Endothelial cell of umbilical vein (primary cell): ENCODE data around the gene TTC1. TPM values are rescaled to one million over a fixed set of nuclear protein-coding genes. Genes with fewer than 3 reads are reported as not detected.

Experiments
- BruUV-seq: library from RNA; stranded (reverse); fragments of 400-500 nt; replicated peaks from 2 replicates; lab custom pipeline; 2021; lab: Mats Ljungman, UMichigan
- CTCF ChIA-PET: fragments of 300-600, 350-600 bp; sonication (Branson Sonifier 250); formaldehyde crosslinking; loops from one replicate; lab custom pipeline; 2021; ENCODE audit warnings: antibody characterized with exemption, inconsistent platforms; lab: Charles Lee
- POLR2A ChIA-PET: fragments of 300-600, 350-600 bp; sonication (Branson Sonifier 250); formaldehyde crosslinking; loops from one replicate; lab custom pipeline; 2021; ENCODE audit warnings: antibody characterized with exemption, inconsistent platforms; lab: Charles Lee
- DNase-seq: peaks from one replicate; pipeline ENCODE4 v3.0.0-alpha.2; 2011; ENCODE audit warnings: low read depth, low spot score
- FAIRE-seq: peaks from 2 replicates; lab custom pipeline; 2011; peaks lifted over from hg19 to GRCh38; lab: Jason Lieb, UNC
- H2AFZ ChIP-seq: 2 replicates; pipeline ENCODE4 v1.6.0; 2012; ENCODE audit warnings: low read depth, low read length, control low read depth, inconsistent platforms
- H3K27ac ChIP-seq: 2 replicates; pipeline ENCODE4 v1.5.1; 2011; ENCODE audit warnings: low read depth, mild to moderate bottlenecking, control low read depth, low read length, moderate library complexity; ENCODE audit not compliant: insufficient read depth
- H3K27me3 ChIP-seq, 2 experiments: 2 replicates each; pipeline versions ENCODE4 v1.6.0 to v1.6.1; 2011; ENCODE audit warnings: low read length in 2 of 2, mixed read lengths in 1 of 2; ENCODE audit not compliant: control insufficient read depth in 2 of 2, insufficient read depth in 2 of 2
- H3K36me3 ChIP-seq, 2 experiments: 2 replicates in 1 of 2; 3 replicates in 1 of 2; pipeline ENCODE4 v1.5.1; 2011; ENCODE audit warnings: low read length in 2 of 2, mild to moderate bottlenecking in 1 of 2, moderate library complexity in 1 of 2; ENCODE audit not compliant: control insufficient read depth in 2 of 2, insufficient read depth in 2 of 2; ENCODE audit errors: extremely low read depth in 1 of 2
- H3K4me1 ChIP-seq: 3 replicates; pipeline ENCODE4 v1.5.1; 2011; ENCODE audit warnings: mild to moderate bottlenecking, low read length; ENCODE audit not compliant: control insufficient read depth, insufficient read depth; ENCODE audit errors: extremely low read depth
- H3K4me2 ChIP-seq: 2 replicates; pipeline ENCODE4 v1.6.1; 2011; ENCODE audit warnings: low read length, control low read depth, mixed read lengths; ENCODE audit not compliant: insufficient read depth
- H3K4me3 ChIP-seq, 3 experiments: fragments of 200-600 bp in 1 of 3; sonication (generic), shearing (Covaris generic) in 1 of 3; replicated peaks in 1 of 3; 2 replicates each; pipeline ENCODE4 v1.5.1; 2011 to 2016; ENCODE audit warnings: control low read depth in 3 of 3, low read length in 3 of 3, mild to moderate bottlenecking in 2 of 3, inconsistent platforms in 1 of 3, low read depth in 1 of 3, moderate library complexity in 1 of 3; ENCODE audit not compliant: insufficient read depth in 1 of 3
- H3K79me2 ChIP-seq: 2 replicates; pipeline ENCODE4 v1.6.0; 2012; ENCODE audit warnings: low read length, inconsistent platforms; ENCODE audit not compliant: control insufficient read depth, insufficient read depth
- H3K9ac ChIP-seq: replicated peaks from 2 replicates; pipeline ENCODE3; 2011; ENCODE audit warnings: low read length, control low read depth; ENCODE audit not compliant: insufficient read depth; ENCODE audit errors: extremely low read depth
- H3K9me1 ChIP-seq: replicated peaks from 3 replicates; pipeline ENCODE4 v1.6.0; 2011; ENCODE audit warnings: mild to moderate bottlenecking, low read length; ENCODE audit not compliant: control insufficient read depth, insufficient read depth; ENCODE audit errors: extremely low read depth
- H3K9me3 ChIP-seq: replicated peaks from 2 replicates; pipeline ENCODE4 v1.5.1; 2012; ENCODE audit warnings: low read length, inconsistent platforms; ENCODE audit not compliant: control insufficient read depth, insufficient read depth
- H4K20me1 ChIP-seq: replicated peaks from 2 replicates; pipeline ENCODE3; 2011; ENCODE audit warnings: mild to moderate bottlenecking, low read length; ENCODE audit not compliant: control insufficient read depth, insufficient read depth; ENCODE audit errors: extremely low read depth
- CTCF ChIP-seq, 2 donors: IDR thresholded peaks; 1 replicate in 1 of 2; 2 replicates in 1 of 2; pipeline ENCODE4 v1.5.1; 2011; ENCODE audit warnings: low read length in 2 of 2, mild to moderate bottlenecking in 2 of 2, moderate library complexity in 2 of 2, control low read depth in 1 of 2, inconsistent platforms in 1 of 2, low read depth in 1 of 2; ENCODE audit not compliant: insufficient read depth in 1 of 2; ENCODE audit errors: extremely low read depth in 1 of 2
- EZH2 ChIP-seq: IDR thresholded peaks from 2 replicates; pipeline ENCODE4 v1.6.1; 2012; ENCODE audit warnings: borderline replicate concordance, low read depth, mild to moderate bottlenecking, moderate library complexity, low read length, inconsistent platforms; ENCODE audit not compliant: severe bottlenecking
- FOS ChIP-seq: IDR thresholded peaks from 2 replicates; pipeline ENCODE4 v1.6.1; 2011; ENCODE audit warnings: mild to moderate bottlenecking, low read length, moderate library complexity, borderline replicate concordance; ENCODE audit not compliant: insufficient read depth
- JUN ChIP-seq: IDR thresholded peaks from 2 replicates; pipeline ENCODE4 v1.6.1; 2011; ENCODE audit warnings: borderline replicate concordance, low read depth; ENCODE audit not compliant: insufficient read length, insufficient read depth
- POLR2AphosphoS5 ChIP-seq: IDR thresholded peaks from 2 replicates; pipeline ENCODE4 v1.6.1; 2012; ENCODE audit warnings: low read depth, mild to moderate bottlenecking, control low read depth, low read length, moderate library complexity; ENCODE audit not compliant: insufficient read depth
- dilution Hi-C: fragments of 300-500 bp; cut with MboI; formaldehyde crosslinking; loops from one replicate; pipeline ENCODE4 v1.15.0; 2019; ENCODE audit warnings: low sequenced_read_pairs; ENCODE audit not compliant: extremely low pct_ligation_motif_present
- intact Hi-C: fragments of 100-400 bp; cut with micrococcal nuclease; formaldehyde crosslinking; loops from one replicate; pipeline ENCODE4 v1.10.0; 2022
- polyA plus RNA-seq, 4 experiments: library from polyadenylated mRNA; depleted of rRNA in 3 of 4; stranded (reverse) in 3 of 4; unstranded in 1 of 4; fragments of >200 nt; gene quantifications; 2 replicates each; pipeline versions ENCODE4 v1.2.1 to v1.2.3, GENCODE V29; 2011 to 2012; ENCODE audit warnings: missing spikeins in 1 of 4
- small RNA-seq: library from RNA; depleted of rRNA; stranded (forward); fragments of <200 nt; gene quantifications from one replicate; pipeline ENCODE3, GENCODE V24; 2012; ENCODE audit warnings: low replicate concordance, low read depth; ENCODE audit not compliant: insufficient read depth, insufficient read length
- total RNA-seq: library from RNA; stranded (reverse); gene quantifications from 2 replicates; pipeline ENCODE4 v1.2.3, GENCODE V29; 2021

The TTC1 gene
- total and polyA plus RNA-seq, 2 donors (not counting 3 experiments of a cell fraction or from before 2014, with no cell fraction given) = 23.9 to 62.6 TPM

DNA sequence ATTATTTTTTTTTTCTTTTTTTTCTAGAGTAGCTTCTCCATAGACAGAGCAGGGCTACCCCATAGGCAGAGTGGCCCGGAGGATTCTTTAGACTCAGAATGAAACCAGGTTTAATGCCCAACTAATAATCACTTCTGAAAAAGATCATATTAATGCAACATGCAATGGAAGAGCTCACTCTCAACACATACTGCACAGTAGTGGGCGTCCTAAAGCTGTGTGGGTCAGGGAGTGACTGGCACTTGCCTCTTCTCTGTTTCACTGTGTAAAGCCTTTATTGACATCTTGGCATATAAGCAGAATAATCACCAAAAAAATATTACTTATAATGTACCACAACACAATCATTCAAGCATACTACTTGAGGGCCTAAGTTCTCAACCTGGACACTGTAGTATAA is 99.2 kb downstream of the TTC1 start:
- H3K79me2 ChIP-seq = peaks cover 65% of the 10 kb centered on the region
- CTCF ChIA-PET = interaction anchor here (1.0 to 1.9 kb wide), 4 partner anchors 25 to 262 kb away, joined by 3 to 7 read pairs (median 3); partner anchors contain the start of gene C1QTNF2

More for the DNA sequence above, 99.2 kb downstream of the TTC1 start:
- no peak overlapping the region for H2AFZ ChIP-seq
- no peaks in the 10 kb centered on the region for H3K9me1 ChIP-seq
- H3K27me3 ChIP-seq = no peaks in the 10 kb centered on the region
- no peak for FAIRE-seq
- DNase-seq = no peak
- peaks cover 0 to 5% of the 10 kb centered on the region in 2 experiments for H3K36me3 ChIP-seq
- no peaks in the 10 kb centered on the region for H4K20me1 ChIP-seq
- H3K9ac ChIP-seq = no peak overlapping the region
- H3K27ac ChIP-seq = no peak overlapping the region
- dilution Hi-C loops = no loop called here
- no TSS peak for BruUV-seq
- intact Hi-C loops = no loop called here
- H3K4me1 ChIP-seq = peaks cover 7% of the 10 kb centered on the region
- TF ChIP-seq EZH2 (no peak), JUN (no peak), POLR2AphosphoS5 (no peak), CTCF (IDR thresholded peaks at IDR 0.05; ENCODE audit: extremely low read depth in 1 of 2, insufficient read depth in 1 of 2, low read depth in 1 of 2, low read length in 2 of 2) (no peak), FOS (no peak)
- POLR2A ChIA-PET = no interaction called here
- H3K4me3 ChIP-seq = no peak overlapping the region
- H3K9me3 ChIP-seq = no peaks in the 10 kb centered on the region
- H3K4me2 ChIP-seq = no peak overlapping the region

Small RNA genes within 50 kb of the gene (small RNA-seq; reads per million reads assigned to genes)
- not detected for gene RF00019

Other genes starting within 250 kb of the TTC1 start
- gene ADRA1B, start 92.7 kb upstream of the TTC1 start, total RNA-seq = 0.21 TPM in 1 of 2 replicates, not detected in the other
- 0.77 and 0.89 TPM in 2 replicates for gene ADRA1B, start 92.7 kb upstream of the TTC1 start, polyA plus RNA-seq
- 17.3 and 19.3 TPM in 2 replicates for gene PWWP2A, start 110.3 kb downstream of the TTC1 start, total RNA-seq
- 4.6 and 4.8 TPM in 2 replicates for gene PWWP2A, start 110.3 kb downstream of the TTC1 start, polyA plus RNA-seq
- gene FABP6, start 220.4 kb downstream of the TTC1 start, total RNA-seq = not detected in 2 replicates
- gene FABP6, start 220.4 kb downstream of the TTC1 start, polyA plus RNA-seq = not detected in 2 replicates